AG09309 (cell line): ENCODE measurements around the gene MRPL36.

Experiments used
- DNase-seq: peaks from one replicate; pipeline ENCODE4 v3.0.0-alpha.2; 2010; ENCODE audit warnings: low read depth
- H3K4me3 ChIP-seq: 2 replicates; pipeline ENCODE4 v1.5.1; 2011; ENCODE audit warnings: mild to moderate bottlenecking, low read depth, low read length, moderate library complexity; ENCODE audit not compliant: control insufficient read depth
- TF ChIP-seq, protein P1 (sequence below): IDR thresholded peaks from 2 replicates; pipeline ENCODE4 v1.5.1; 2011; ENCODE audit warnings: mild to moderate bottlenecking, low read depth, low read length, inconsistent platforms; ENCODE audit not compliant: insufficient read depth, control insufficient read depth; ENCODE audit errors: missing control alignments

The MRPL36 gene

GRCh38 chr5:1780614-1780930 lies 19.1 kb downstream of the MRPL36 start:
- no peak overlapping the region for H3K4me3 ChIP-seq
- DNase-seq: no peak
- TF ChIP-seq, protein P1, sequence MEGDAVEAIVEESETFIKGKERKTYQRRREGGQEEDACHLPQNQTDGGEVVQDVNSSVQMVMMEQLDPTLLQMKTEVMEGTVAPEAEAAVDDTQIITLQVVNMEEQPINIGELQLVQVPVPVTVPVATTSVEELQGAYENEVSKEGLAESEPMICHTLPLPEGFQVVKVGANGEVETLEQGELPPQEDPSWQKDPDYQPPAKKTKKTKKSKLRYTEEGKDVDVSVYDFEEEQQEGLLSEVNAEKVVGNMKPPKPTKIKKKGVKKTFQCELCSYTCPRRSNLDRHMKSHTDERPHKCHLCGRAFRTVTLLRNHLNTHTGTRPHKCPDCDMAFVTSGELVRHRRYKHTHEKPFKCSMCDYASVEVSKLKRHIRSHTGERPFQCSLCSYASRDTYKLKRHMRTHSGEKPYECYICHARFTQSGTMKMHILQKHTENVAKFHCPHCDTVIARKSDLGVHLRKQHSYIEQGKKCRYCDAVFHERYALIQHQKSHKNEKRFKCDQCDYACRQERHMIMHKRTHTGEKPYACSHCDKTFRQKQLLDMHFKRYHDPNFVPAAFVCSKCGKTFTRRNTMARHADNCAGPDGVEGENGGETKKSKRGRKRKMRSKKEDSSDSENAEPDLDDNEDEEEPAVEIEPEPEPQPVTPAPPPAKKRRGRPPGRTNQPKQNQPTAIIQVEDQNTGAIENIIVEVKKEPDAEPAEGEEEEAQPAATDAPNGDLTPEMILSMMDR: no peak

DNA sequence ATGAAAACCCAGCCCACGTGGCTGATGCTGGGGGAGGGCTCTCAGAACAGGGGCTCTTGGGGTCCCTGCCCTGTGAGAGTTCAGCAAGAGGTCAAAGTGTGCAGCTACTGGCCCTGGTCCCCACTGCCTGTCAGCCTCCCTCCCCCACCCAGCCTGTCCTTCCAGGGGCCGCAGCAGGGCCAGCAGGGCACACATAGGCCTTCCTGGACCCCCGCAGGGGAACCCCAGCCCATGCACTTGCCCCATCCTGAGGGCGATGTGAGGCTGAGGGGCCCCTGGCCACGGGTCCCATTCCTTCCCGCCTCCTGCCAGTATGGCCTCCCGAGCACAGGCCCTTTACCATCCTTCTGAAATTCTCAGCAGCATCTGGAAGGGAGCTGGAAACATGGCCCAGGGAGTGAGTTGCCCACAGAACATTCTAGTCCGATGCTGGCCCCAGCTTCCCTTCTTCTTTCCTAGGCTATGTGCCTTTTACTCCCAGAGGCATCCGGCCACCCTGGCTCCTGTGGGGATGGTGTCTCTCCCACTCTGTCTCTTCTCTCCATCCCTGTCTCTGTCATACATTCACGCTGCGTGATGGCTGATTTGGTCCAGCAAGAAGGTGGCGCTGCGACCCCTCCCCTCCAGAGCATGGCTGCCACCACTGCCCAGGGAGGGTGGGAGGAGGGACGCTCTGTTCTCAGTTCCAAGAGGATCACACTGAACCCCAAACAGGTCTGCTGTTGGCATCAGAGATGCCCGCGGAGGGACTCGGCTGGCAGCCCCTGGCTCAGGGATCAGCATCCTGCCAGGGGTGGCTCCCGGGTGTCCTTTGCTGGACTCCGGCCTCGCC lies 19.6 kb downstream of the MRPL36 start:
- DNase-seq: no peak
- TF ChIP-seq, protein P1: no peak
- H3K4me3 ChIP-seq: no peak overlapping the region

DNA sequence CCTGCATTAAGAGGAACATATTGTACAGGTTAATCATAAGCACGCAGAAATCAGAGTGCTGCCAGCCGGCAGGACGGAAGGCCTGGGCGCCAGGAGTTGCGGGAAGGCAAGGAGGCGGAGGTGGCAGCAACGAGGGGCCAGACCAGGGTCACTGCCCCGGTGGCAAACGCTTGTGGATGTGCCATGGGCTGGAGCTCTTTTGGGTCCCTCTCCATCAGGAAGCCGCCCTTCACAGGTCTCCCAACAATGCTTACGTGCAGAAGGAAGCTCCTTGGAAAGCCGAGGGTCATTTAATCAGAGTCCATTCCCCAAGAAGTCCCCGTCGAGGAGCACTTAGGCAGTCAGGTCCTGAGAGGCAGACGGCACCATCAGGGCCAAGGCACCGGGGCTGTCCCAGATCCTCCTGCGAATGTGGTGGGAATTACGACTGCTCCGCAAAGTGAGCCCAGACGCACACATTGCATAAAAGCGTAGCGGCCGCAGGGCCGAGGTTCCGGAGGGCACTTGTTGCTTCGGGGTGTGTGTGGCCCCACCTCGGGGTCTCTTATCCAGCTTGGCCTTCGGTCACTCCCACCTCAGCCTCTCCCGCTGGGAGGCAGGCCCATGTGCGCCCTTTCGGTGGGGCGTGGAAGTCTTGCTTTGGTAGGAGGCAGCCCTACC lies 20.5 kb downstream of the MRPL36 start:
- no peak for DNase-seq

DNA sequence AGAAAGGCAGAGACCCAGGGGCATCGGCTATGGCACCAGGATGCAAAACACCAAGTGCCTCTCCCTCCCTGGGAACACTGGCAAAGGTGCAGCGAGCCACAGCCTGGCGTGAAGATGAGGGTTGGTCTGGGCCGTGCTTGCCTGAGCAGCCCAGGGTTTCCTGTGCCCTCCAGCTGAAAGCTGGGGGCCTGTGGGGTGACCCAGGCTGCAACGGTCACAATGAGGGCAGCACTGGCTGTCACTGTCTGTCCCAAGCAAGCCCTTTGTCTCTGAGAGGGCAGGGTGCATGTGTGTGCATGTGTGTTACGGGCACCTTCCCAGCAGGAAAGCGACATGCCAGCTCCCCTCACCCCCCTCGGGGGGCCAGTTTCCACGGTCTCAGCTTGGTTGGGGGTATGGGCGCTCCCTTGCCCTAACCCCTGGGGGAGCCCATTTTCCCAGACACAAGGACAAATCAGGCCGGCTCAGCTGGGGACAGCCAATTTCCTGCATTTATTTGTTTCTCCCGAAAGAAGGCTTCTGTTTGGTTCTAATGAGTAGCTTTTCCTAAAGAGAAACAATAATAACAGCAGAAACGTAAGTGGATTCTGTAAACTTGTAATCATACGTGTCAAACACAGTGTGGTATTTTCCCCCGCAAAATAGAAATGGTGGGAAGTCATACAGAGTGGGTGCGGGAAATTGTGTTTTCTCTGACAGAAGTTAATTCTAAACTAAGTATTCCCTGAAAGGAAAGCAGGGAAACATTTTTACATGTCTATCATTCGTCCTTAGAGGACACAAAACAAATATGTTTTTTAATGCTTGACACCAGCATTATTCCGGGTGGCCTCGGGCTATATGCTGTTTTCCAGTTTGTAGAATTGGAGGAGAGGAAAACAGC lies 21.3 kb downstream of the MRPL36 start:
- TF ChIP-seq, protein P1: no peak
- no peak for DNase-seq
- no peak overlapping the region for H3K4me3 ChIP-seq

More for the DNA sequence above, 20.5 kb downstream of the MRPL36 start:
- TF ChIP-seq, protein P1: no peak
- H3K4me3 ChIP-seq: no peak overlapping the region

DNA sequence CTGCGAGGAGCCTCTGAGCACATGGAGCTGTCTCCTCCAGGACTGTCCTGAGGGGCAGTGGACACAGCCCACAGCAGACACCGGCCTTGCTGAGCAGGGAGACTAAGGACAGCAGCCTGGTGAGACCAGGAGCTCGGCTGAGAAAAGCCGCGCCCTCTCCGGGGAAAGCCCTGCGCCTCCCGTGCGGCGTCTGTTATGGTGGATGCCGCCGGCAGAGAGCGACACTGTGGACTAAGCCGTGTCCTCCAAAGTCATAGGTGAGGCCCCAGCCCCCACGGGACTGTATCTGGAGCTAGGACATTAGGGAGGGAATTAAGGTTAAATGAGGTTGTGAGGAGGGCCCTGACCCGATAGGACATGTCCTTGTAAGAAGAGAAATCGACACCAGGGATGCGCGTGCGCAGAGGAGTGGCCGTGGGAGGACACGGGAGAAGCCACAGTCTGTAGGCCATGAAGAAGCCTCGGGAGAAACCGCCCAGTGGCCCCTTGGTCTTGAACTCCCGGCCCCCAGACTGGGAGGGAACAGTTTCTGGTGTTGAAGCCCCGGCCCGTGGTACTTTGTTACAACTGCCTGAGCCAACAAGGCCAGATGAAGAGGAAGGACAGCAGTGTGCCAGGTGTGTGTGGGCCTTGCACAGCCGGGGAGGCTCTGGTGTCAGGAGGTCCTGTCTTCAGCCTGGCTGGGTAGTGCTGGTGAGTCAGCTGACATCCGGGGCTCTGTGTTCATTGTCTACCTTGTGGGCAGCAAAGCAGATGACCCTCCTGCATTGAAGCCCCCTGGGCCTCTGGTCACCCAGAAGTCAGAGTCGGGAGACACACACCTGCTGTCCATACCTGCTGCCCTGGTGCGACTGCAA lies 22.1 kb downstream of the MRPL36 start:
- H3K4me3 ChIP-seq: no peak overlapping the region
- TF ChIP-seq, protein P1: no peak
- DNase-seq: no peak

DNA sequence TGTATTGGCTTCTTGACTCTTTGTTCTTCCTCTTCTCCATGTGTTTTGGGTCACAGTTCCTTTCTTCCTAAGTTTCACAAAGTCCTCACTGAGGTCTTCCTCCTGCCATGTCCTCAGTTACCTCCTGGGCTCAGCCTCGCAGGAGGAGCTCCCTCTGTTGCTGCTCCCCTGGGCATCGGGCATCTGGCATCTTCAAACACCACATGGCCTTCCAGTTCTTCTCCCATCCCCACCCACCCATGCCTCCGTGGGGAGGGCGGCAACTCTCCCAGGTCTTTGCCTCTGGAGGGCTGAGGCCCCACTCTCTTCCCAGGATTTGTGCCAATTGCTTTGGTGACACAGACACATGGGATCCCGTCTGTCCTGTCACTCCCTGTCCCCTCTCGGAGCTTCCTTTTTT lies 22.8 kb downstream of the MRPL36 start:
- no peak overlapping the region for H3K4me3 ChIP-seq
- DNase-seq: no peak
- TF ChIP-seq, protein P1: no peak
